ENCODE data around the gene PGAP3. TPM values are rescaled to one million over a fixed set of nuclear protein-coding genes. Genes with fewer than 3 reads are reported as not detected.
A peak's percentile ranks its signal among the peaks of the same experiment; 100 is the strongest.
"Not testable (repeated sequence)": the region's sequence is repeated elsewhere in the genome, so short reads cannot be mapped to it uniquely, and the experiment has no call there.

PGAP3 gene, protein sequence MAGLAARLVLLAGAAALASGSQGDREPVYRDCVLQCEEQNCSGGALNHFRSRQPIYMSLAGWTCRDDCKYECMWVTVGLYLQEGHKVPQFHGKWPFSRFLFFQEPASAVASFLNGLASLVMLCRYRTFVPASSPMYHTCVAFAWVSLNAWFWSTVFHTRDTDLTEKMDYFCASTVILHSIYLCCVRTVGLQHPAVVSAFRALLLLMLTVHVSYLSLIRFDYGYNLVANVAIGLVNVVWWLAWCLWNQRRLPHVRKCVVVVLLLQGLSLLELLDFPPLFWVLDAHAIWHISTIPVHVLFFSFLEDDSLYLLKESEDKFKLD
- 10 to 100 TPM; 11.8 to 11.9 TPM for total RNA-seq

DNA sequence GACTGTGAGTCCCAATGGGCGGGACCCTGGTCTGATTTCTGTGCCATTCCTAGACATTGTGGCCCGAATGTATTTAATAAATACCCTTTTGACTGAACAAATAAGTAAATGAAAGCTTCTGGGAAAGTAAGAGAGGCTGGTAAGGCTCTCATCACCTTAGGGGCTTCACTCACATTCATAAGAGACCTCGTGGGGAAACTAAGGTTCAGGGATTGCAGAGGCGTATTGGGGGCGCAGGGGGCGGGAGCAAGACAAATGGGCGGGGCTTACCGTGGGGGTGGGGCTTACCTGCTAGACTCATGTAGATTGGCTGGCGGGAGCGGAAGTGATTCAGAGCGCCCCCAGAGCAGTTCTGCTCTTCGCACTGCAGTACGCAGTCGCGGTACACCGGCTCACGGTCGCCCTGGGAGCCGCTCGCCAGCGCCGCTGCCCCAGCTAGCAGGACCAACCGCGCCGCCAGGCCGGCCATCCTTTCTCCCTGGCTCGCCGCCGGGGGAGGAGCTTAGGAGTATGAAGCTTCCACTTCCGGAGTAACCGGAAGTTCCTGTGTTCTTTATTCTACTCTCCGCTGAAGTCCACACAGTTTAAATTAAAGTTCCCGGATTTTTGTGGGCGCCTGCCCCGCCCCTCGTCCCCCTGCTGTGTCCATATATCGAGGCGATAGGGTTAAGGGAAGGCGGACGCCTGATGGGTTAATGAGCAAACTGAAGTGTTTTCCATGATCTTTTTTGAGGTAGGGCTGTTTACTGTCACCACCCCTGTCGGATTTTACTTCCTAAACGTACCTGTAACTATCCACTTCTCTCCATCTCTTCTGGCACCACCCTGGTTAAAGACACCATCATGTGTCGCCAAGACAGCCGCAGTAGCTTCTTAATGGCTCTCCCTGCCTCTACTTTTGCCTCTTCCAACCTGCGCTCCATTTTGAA lies at the start of gene PGAP3:
Gene PGAP3, minus strand, starts transcription at position 512 of the 929 bp plus-strand sequence. Its CDS starts 43 bp downstream, at position 469.
- Mint-ChIP-seq H3K27me3 (ENCODE audit: low read depth) (no peaks in the 10 kb centered on the region), H3K9me3 (no peaks in the 10 kb centered on the region), H3K36me3 (ENCODE audit: low read depth) (peaks cover 8% of the 10 kb centered on the region), H3K27ac (peak within 1 kb of the TSS; percentile 94), H3K4me1 (ENCODE audit: low read depth) (peaks cover 15% of the 10 kb centered on the region), H3K4me3 (peak within 1 kb of the TSS; percentile 98)
- intact Hi-C loops (cut with micrococcal nuclease): loop anchor here (1.0 to 5.0 kb wide), 5 partner anchors 43 to 227 kb away; partner anchors contain the start of genes CDK12, IKZF3, MIEN1 and STARD3
- DNase-seq: peak; percentile 89
- CTCF ChIA-PET: interaction anchor here (0.6 to 3.2 kb wide), 10 partner anchors 8 to 449 kb away, joined by 3 to 16 read pairs (median 4); partner anchors contain the start of gene PNMT

DNA sequence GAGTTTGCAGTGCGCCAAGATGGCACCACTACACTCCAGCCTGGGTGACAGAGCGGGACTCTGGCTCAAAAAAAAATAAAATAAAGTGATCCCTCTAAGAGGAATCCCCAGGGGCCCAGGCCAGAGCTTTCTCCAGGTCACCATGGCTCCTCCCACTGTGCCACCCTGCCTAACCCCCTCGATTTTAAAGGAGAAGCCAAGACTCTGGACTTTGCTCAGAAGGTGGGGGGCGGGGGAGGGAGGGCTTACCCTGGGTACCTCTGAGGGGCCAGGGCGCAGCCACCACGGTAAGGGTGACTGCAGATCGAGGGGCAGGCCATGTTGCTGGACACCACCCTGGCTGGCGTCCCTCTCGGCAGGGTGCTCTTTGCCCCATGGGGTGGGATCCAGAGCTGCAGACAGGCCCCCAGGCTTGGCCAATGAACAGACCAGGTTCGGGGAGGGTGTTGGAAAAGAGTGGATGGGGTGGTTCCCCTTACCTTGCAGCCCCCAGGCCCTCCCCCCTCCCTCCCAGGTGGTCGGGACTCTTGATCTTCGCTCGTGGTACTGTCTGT lies 49.4 kb upstream of the PGAP3 start:
- Mint-ChIP-seq H3K27ac (no peak overlapping the region), H3K4me3 (peak overlapping the region; percentile 29), H3K4me1 (ENCODE audit: low read depth) (peaks cover 23% of the 10 kb centered on the region), H3K27me3 (ENCODE audit: low read depth) (peaks cover 15% of the 10 kb centered on the region), H3K9me3 (no peaks in the 10 kb centered on the region), H3K36me3 (ENCODE audit: low read depth) (no peaks in the 10 kb centered on the region)
- intact Hi-C loops (cut with micrococcal nuclease): no loop called here
- DNase-seq: no peak
- CTCF ChIA-PET: no interaction called here

DNA sequence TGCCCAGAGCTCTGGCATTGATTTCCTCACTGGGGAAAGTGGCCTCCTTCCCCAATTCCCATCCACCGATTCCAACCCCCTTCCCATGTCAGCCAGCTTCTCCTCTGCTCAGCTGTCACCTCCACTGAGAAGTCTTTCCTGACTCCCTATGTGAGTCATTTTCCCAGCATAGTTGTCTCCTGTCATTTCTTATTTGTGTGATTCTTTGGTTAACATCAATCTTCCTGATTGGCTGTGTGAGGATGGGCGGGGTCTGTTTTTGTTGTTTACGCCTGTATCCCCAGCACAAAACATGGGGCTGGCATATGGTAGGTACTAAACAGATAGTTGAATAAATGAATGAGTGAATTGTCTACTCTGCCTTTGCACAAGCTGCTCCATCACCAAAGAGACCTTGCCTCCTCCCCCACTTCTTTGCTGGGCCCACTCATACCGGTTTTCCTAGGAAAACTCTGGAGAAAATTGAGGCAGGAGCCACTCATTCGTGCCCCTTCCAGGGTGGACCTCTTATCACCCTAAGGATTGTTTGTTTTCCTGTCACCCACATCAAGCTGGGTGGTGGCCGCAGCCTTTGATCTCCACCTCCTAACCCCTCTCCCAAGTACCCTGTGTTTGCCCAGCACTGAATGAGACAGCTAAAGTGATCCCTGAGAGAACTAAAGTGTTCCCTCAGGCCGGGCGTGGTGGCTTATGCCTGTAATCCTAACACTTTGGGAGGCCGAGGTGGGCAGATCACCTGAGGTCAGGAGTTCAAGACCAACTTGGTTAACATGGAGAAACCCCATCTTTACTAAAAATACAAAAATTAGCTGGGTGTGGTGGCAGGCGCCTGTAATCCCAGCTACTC lies 48.7 kb upstream of the PGAP3 start:
- Mint-ChIP-seq H3K4me1 (ENCODE audit: low read depth) (peaks cover 23% of the 10 kb centered on the region), H3K9me3 (no peaks in the 10 kb centered on the region), H3K36me3 (ENCODE audit: low read depth) (no peaks in the 10 kb centered on the region), H3K27me3 (ENCODE audit: low read depth) (peaks cover 15% of the 10 kb centered on the region), H3K27ac (no peak overlapping the region), H3K4me3 (no peak overlapping the region)
- CTCF ChIA-PET: interaction anchor here (0.5 kb wide), 1 partner anchor 44 kb away, joined by 3 read pairs; no protein-coding TSS in a partner anchor
- intact Hi-C loops (cut with micrococcal nuclease): no loop called here
- no peak for DNase-seq

DNA sequence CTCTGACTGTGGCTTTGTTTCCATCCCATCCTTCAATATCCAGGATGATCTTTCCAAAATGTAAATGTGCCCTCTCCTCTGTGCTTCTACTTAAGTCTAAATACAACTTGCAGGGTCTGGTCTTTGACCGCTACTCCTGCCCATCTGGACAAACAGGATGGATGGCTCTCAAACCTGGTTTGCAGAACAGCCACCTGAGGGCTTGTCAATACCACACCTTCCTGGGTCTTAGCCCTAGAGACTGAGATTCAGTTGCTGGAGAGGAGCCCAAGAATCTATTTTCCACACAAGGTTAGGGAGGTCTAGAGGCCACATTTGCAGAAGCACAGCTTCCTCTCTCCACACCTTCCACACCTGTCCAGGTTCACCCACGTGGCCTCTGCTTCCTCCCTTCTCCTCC lies 48.0 kb upstream of the PGAP3 start:
- no peak for DNase-seq
- Mint-ChIP-seq H3K27ac (no peak overlapping the region), H3K27me3 (ENCODE audit: low read depth) (peaks cover 13% of the 10 kb centered on the region), H3K4me3 (no peak overlapping the region), H3K36me3 (ENCODE audit: low read depth) (no peaks in the 10 kb centered on the region), H3K4me1 (ENCODE audit: low read depth) (peaks cover 23% of the 10 kb centered on the region), H3K9me3 (no peaks in the 10 kb centered on the region)
- CTCF ChIA-PET: no interaction called here
- intact Hi-C loops (cut with micrococcal nuclease): no loop called here

DNA sequence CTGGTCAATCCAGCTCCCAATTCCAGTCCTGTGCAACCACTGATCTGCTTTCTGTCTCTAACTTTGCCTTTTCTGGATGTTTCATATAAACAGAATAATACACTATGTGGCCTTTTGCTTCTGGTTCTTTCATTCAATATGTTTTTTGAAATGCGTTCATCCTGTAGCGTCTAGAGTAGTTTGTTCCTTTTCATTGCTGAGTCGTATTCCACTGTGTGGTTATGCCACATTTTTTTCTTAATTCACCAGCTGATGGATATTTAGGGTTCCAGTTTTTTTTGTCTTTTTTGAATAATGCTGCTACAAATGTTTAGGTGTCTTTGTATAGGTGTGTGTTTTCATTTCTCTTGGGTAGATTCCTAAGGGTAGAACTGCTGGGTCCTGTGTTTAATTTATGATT lies 44.7 kb upstream of the PGAP3 start:
- Mint-ChIP-seq H3K36me3 (ENCODE audit: low read depth) (peaks cover 4% of the 10 kb centered on the region), H3K27me3 (ENCODE audit: low read depth) (peaks cover under 1% of the 10 kb centered on the region), H3K27ac (no peak overlapping the region), H3K4me3 (no peak overlapping the region), H3K9me3 (no peaks in the 10 kb centered on the region), H3K4me1 (ENCODE audit: low read depth) (peaks cover 14% of the 10 kb centered on the region)
- CTCF ChIA-PET: interaction anchor here (0.7 to 1.6 kb wide), 5 partner anchors 23 to 410 kb away, joined by 3 to 5 read pairs (median 3); no protein-coding TSS in a partner anchor
- intact Hi-C loops (cut with micrococcal nuclease): loop anchor here (5.0 kb wide), 1 partner anchor 95 kb away; the partner anchor contains the start of gene STARD3
- DNase-seq: no peak

DNA sequence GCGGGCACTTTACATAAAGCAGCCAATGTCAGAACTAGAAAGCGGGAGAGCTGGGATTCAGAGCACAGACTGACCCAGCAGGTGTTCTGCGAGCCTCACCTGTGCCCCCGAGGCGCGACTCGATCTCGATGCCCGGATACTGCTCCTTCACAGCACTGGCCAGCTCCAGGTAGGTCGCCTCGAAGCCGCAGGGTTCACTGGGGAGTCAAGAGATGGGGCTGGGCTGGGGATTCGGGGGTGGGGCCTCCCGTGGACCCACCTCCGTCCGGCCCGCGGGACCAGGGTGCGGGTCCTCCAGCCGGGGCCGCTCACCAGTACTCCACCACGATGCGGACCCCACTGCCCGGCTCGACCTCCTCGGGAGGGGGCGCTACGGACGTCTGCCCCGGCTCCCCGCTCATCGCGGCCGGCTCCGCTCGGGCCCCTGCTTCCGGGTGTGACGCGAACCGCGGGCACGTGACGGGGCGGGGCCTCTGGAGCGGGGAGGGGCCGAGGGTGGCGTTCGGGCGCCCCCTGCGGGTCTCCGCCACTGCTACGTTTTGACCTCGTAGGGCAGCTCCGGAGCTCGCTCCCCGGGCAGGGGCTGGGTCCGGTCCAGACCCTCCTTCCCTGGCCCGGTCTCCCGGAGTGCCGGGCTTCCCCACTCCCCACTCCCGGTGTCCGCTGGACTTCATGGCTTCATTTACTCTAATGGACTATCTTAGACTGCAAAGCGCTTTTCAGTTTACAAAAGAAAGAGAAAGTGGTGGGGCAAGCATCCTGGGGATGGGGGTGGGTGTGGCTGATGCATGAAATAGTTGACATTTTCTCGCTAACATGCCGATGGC lies 42.5 kb upstream of the PGAP3 start, which contains the start of gene MIEN1:
Gene MIEN1, minus strand, starts transcription at position 438 of the 827 bp plus-strand sequence. Its CDS starts 37 bp downstream, at position 401.
- Mint-ChIP-seq H3K4me1 (ENCODE audit: low read depth) (peaks cover 14% of the 10 kb centered on the region), H3K9me3 (no peaks in the 10 kb centered on the region), H3K36me3 (ENCODE audit: low read depth) (peaks cover 6% of the 10 kb centered on the region), H3K27ac (peak within 1 kb of the TSS; percentile 84), H3K4me3 (peak within 1 kb of the TSS; percentile 87), H3K27me3 (ENCODE audit: low read depth) (no peaks in the 10 kb centered on the region)
- DNase-seq: peak; percentile 95
- CTCF ChIA-PET: interaction anchor here (0.6 to 3.1 kb wide), 25 partner anchors 8 to 221 kb away, joined by 3 to 15 read pairs (median 4); partner anchors contain the start of genes ERBB2 and PNMT
- intact Hi-C loops (cut with micrococcal nuclease): loop anchor here (1.0 to 5.0 kb wide), 5 partner anchors 24 to 137 kb away; partner anchors contain the start of genes PGAP3 and STARD3

DNA sequence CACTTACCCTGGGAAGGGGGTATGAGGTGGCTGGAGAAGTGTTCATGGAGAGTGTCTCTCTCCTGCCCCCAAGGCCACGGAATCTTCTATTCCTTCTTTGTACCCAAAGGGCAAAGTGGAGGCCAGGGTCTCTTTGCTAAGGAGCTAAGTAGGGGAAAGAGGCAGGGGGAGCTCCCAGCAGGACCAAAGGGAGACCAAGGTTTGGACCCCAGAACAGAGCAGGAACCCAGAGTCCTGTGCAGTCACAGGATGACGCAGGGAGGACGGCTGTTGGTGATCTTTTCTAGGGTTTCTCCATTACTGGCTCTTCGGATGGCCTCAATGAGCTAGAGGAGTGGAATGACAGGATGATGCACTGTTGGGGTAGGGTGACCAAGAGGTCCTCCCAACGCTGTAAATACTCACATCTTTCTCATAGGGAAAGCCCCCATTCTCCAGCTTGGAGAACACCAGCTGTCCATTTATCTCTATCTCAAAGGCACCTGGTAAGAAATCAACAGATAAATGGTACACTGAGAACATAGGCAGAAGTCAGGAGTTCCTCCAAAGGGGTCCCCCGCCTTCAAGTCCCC lies 41.5 kb upstream of the PGAP3 start:
- Mint-ChIP-seq H3K27ac (peak overlapping the region; percentile 84), H3K4me3 (peak overlapping the region; percentile 87), H3K36me3 (ENCODE audit: low read depth) (peaks cover 6% of the 10 kb centered on the region), H3K9me3 (no peaks in the 10 kb centered on the region), H3K4me1 (ENCODE audit: low read depth) (peaks cover 14% of the 10 kb centered on the region), H3K27me3 (ENCODE audit: low read depth) (no peaks in the 10 kb centered on the region)
- no peak for DNase-seq
- CTCF ChIA-PET: interaction anchor here (0.6 to 3.1 kb wide), 19 partner anchors 7 to 197 kb away, joined by 3 to 15 read pairs (median 5); partner anchors contain the start of gene PNMT
- intact Hi-C loops (cut with micrococcal nuclease): no loop called here

DNA sequence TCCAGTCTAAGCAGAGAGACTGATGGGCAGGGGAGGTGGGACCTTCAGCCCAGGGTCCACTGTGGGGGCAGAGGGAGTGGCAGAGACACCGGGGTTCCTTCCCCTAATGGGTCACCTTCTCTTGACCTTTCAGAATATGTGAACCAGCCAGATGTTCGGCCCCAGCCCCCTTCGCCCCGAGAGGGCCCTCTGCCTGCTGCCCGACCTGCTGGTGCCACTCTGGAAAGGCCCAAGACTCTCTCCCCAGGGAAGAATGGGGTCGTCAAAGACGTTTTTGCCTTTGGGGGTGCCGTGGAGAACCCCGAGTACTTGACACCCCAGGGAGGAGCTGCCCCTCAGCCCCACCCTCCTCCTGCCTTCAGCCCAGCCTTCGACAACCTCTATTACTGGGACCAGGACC lies 39.7 kb upstream of the PGAP3 start:
- DNase-seq: no peak
- CTCF ChIA-PET: no interaction called here
- Mint-ChIP-seq H3K4me1 (ENCODE audit: low read depth) (peaks cover 14% of the 10 kb centered on the region), H3K9me3 (no peaks in the 10 kb centered on the region), H3K27ac (no peak overlapping the region), H3K36me3 (ENCODE audit: low read depth) (peaks cover 6% of the 10 kb centered on the region), H3K27me3 (ENCODE audit: low read depth) (no peaks in the 10 kb centered on the region), H3K4me3 (no peak overlapping the region)
- intact Hi-C loops (cut with micrococcal nuclease): no loop called here

DNA sequence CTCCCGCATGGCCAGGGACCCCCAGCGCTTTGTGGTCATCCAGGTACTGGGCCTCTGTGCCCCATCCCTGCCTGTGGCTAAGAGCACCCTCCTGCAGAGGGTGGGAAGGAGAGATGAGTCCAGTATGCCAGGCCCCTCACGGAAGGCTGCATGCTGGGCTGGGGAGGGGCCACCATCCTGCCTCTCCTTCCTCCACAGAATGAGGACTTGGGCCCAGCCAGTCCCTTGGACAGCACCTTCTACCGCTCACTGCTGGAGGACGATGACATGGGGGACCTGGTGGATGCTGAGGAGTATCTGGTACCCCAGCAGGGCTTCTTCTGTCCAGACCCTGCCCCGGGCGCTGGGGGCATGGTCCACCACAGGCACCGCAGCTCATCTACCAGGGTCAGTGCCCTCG lies 38.8 kb upstream of the PGAP3 start:
- Mint-ChIP-seq H3K27me3 (ENCODE audit: low read depth) (no peaks in the 10 kb centered on the region), H3K36me3 (ENCODE audit: low read depth) (peaks cover 6% of the 10 kb centered on the region), H3K4me1 (ENCODE audit: low read depth) (peaks cover 14% of the 10 kb centered on the region), H3K9me3 (no peaks in the 10 kb centered on the region), H3K27ac (no peak overlapping the region), H3K4me3 (no peak overlapping the region)
- no peak for DNase-seq
- intact Hi-C loops (cut with micrococcal nuclease): no loop called here
- CTCF ChIA-PET: interaction anchor here (0.5 kb wide), 1 partner anchor 417 kb away, joined by 3 read pairs; no protein-coding TSS in a partner anchor

DNA sequence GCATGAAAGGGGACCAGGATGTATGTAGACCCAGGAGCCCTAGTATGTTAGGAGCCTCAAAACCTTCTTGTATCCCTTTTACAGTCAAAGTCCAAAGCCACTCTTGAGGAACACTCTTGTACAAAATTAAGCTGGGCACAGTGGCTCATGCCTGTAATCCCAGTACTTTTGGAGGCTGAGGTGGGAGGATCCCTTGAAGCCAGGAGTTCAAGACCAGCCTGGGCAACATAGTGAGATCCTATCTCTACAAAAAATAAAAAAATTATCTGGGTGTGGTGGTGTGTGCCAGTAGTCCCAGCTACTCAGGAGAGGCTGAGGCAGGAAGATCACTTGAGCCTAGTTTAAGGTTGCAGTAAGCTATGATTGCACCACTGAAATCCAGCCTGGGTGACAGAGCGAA lies 38.1 kb upstream of the PGAP3 start:
- H3K4me3 Mint-ChIP-seq; H3K27ac Mint-ChIP-seq; CTCF ChIA-PET; H3K36me3 Mint-ChIP-seq (ENCODE audit: low read depth); DNase-seq; intact Hi-C loops (cut with micrococcal nuclease); H3K9me3 Mint-ChIP-seq; H3K27me3 Mint-ChIP-seq (ENCODE audit: low read depth): not testable (repeated sequence)
- H3K4me1 Mint-ChIP-seq (ENCODE audit: low read depth): peaks cover 14% of the 10 kb centered on the region
